SIG-M5 (cell line): ENCODE measurements around the gene EXPH5.

Source experiments
- DNase-seq: peaks from one replicate; lab custom pipeline; 2025; lab: John Stamatoyannopoulos, UW

Gene EXPH5

GRCh38 chr11:108518581-108518980, 75.0 kb downstream of the EXPH5 start:
- no peak for DNase-seq

- DNase-seq = no peak
These were observed 77.4 kb downstream of the EXPH5 start for GRCh38 chr11:108516125-108516524.

GRCh38 chr11:108512708-108513107, 80.9 kb downstream of the EXPH5 start:
- DNase-seq = no peak

- DNase-seq = no peak
These were observed 81.6 kb downstream of the EXPH5 start for GRCh38 chr11:108511851-108512474.

- DNase-seq = no peak
These were observed 84.6 kb downstream of the EXPH5 start for GRCh38 chr11:108508653-108509593.

DNA sequence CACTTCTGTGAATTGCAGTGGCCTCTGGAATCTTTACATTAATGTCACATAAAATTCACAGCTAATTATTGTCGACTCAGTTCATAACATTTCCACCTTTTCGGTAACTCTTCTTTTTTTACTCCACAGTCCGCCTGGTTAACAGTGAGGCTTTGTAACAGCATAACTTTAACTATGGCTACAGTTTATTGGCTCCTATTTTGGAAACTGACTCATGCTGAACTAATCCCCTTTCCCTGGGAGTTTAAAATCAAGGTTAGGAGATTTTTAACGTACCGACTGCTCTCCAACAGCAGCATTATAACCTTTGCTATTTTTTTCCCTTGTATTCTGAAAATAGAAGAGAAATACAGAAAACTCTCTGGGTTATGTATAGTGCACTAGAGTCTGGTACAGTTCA, 92.2 kb downstream of the EXPH5 start:
- DNase-seq = no peak

- DNase-seq = no peak
These were observed 92.8 kb downstream of the EXPH5 start for GRCh38 chr11:108500721-108501120.

GRCh38 chr11:108500169-108500568, 93.4 kb downstream of the EXPH5 start:
- no peak for DNase-seq

DNA sequence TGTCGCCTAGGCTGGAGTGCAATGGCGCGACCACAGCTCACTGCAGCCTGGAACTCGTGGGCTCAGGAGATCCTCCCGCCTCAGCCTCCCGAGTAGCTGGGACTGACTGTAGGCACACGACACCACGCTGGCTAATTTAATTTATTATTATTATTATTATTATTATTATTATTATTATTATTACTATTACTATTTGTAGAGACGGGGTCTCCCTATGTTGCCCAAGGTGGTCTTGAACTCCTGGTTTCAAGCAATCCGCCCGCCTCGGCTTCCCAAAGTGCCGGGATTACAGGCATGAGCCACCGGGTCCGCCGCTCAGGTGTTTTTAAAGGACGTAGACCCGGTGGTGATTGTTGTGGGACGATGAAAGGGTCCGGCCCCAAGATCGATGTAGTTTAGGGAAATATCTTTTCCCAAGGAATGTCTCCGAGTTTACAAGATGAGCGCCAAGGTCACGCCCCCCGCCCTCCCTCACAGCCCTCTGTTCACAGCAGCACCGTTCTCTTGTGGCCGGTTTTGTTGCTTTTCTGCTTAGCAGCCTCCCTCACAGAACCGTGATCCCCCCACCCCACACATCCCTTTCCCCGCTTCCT, 94.7 kb downstream of the EXPH5 start:
- no peak for DNase-seq

DNA sequence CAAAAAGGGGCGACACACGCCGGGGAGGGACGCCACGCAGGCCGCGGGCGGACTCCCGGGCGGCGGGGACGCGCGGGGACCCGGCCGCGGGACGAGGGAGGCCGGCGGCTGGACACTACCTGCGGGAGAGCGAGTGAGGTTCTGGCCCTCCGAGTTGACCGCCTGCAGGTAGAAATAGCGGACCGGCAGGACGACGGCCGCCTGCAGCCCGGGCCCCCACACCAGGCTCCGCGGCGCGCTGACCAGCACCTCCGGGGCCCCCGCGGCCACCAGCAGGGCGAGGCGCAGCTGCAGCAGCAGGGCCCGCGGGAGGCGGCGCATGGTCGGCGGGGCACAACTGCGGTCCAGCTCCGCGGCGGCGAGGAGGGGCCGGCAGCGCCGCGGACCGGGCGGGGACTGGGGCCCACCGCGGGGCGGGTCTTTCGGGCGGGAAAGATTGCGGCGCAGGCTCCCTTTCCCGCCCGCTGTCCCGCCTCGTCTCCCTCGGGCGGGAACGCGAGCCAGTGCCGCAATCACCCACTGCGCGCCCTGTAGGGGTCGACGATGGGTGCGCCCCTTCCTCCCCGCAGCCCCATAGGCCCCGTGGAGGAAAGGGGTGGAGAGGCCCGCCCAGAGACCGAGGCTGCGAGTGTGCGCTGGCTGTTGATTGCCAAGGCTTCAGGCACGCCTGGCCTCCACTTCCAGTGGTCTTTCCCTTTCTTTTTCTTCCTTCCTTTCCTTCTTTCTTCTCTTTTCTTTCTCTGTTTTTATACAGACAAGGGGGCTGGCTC, 95.3 kb downstream of the EXPH5 start, which contains the start of gene POGLUT3:
Gene POGLUT3 (minus strand): TSS at position 339 of the 770 bp plus-strand sequence. CDS start 18 bp downstream, at position 321.
- no peak for DNase-seq

DNA sequence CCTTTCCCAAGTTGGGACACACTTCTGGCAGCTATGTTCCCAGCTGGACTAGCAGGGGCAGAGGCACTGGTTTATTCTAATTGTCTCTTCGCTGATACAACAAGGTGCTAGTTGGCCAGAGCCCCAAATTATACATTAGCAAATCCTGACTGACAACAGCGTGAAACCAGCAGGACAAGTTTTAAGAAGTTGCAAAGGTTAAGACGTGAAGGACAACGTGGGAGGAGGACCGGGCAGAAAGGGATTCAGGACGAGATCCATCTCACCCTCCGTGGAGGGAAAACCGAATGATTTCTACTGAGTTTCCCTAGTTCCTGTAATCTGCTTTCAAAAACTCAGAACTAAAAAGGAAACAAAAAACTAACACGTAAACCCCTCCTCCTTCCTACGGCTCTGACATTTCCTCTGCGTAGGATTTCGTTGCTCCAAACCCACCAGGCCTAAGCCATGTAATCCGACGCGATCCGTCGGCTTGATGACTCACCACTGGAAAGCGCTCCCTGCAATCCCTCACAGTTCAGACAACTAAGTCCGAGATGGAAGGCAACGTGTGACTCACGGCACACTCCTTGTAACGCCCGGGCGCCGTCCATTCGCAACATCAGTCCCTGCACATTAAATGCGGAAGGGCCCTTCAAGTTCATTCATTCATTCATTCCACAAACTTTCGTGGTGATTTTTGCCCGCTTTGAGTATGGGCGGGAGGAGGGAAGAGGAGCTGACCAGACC, 96.1 kb downstream of the EXPH5 start:
- peak; percentile 65 for DNase-seq

DNA sequence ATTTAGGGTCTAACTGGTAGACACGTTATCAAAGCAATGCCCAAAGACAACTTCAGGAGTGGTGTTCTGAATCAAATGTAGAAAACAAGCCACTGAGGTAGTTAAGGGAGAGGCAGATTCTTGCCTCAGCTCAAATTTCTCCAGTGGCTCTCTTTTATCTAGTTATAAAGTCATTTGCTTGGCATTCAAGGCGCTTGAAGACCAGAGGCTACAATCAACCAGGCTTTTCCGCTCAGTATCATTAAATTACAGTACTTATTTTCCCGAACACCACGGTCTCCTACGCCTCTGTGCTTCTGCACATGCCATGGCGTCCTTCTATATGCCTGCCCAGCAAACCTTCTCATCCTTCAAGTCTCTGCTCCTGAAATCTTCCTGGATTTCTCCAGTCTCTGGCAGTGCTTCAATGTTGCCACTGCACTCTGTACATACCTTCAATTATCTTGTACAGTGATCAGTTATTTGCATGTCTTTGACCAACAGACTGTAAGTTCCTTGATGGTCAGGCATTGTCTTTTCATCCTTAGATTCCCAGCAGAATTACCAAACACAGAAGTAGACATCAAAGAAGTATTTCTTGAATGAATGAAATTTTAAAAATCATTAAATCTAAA, 96.8 kb downstream of the EXPH5 start:
- no peak for DNase-seq

DNA sequence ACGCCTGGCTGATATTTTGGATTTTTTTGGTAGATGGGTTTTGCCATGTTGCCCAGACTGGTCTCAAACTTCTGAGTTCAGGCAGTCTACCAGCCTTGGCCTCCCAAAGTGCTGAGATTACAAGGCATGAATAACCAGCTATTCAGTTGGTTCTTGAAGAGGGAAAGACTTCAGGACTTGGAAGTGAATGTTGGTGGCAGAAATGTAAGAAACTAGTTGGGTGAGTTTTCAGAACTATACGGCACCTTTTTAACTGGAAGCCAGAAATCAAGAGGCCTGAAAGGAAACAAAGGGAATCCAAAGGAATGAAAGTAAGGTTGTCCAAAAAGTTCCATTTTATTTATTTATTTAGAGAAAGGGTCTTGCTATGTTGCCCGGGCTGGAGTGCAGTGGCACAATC, 98.2 kb downstream of the EXPH5 start:
- DNase-seq = no peak

DNA sequence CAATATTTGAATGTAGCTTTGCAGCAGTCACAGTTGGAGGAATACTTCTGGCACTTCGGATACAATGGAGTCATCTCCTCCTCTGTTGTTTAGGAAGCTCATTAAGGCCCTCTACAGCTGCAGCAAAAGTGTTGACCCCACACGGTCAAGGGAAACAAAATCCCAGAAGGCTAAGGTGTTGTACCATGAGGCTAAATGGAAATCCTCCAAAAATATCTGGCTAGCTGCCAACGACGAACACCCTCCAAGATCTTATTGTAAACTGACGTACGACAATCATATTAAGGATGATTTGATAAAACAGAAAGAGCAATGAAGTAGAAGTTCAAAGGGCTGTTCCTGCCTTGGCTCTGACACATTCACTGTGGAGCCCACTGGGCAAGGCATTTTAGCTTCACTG, 99.4 kb downstream of the EXPH5 start:
- no peak for DNase-seq

DNA sequence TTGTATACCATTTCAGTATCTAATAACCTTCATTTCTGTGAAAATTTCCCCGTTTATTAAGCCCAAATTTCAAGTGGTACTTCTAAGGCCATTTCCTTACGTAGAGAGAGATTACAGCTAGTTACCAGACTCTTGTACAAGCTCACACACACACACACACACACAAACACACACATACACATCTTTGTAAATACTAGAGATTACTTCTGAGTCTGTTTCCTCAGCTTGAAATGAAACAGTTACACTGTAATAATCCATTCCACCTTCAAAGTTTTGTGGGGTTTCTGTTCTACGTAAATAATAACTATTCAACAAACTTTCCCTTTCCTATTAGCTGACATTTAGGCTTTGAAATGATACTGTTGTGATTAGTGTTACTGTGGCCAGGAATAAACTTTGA, 101.6 kb downstream of the EXPH5 start:
- no peak for DNase-seq

DNA sequence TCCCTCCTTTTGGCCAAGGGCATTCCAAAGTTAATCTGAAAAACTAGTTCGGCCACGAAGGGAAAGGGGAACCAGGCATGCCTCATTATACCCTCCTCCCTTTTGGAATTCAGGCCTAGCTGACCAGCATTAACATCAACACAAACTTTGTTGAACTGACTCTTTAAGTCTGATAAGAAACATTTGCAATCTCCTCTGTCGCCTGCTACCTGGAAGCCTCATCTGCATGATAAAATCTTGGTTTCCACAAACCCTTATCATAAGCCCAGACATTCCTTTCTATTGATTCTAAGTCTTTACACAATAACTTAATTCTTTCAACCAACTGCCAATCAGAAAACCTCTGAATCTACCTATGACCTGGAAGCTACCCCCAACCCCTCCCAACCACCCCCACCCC, 106.7 kb downstream of the EXPH5 start:
- DNase-seq = no peak

- no peak for DNase-seq
These were observed 107.2 kb downstream of the EXPH5 start for GRCh38 chr11:108486331-108486730.

- no peak for DNase-seq
These were observed 110.4 kb downstream of the EXPH5 start for GRCh38 chr11:108483163-108483562.

- DNase-seq = no peak
These were observed 118.7 kb downstream of the EXPH5 start for GRCh38 chr11:108474664-108475463.

- no peak for DNase-seq
These were observed 120.9 kb downstream of the EXPH5 start for GRCh38 chr11:108472681-108473080.
